ENCODE results near the gene FOXP3.

DNA sequence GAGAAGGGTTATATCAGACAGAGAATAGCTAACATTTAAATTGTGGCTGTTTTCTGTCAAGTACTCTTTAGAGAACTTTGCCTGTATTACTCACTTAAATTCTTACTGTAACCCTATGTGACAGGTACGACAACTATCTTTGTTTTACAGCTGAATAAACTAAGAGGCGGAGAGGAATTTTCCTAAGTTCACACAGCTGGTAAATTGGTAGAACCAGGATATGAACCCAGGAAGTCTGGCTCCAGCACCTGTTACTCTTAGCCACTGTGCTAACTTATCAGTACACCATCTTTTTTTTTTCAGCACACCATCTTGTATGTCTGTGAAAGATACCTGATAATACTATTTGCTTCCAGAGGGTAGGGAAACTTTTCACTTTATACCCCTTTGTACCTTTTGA lies 62.5 kb downstream of the FOXP3 start:
- TF ChIP-seq, protein P1, sequence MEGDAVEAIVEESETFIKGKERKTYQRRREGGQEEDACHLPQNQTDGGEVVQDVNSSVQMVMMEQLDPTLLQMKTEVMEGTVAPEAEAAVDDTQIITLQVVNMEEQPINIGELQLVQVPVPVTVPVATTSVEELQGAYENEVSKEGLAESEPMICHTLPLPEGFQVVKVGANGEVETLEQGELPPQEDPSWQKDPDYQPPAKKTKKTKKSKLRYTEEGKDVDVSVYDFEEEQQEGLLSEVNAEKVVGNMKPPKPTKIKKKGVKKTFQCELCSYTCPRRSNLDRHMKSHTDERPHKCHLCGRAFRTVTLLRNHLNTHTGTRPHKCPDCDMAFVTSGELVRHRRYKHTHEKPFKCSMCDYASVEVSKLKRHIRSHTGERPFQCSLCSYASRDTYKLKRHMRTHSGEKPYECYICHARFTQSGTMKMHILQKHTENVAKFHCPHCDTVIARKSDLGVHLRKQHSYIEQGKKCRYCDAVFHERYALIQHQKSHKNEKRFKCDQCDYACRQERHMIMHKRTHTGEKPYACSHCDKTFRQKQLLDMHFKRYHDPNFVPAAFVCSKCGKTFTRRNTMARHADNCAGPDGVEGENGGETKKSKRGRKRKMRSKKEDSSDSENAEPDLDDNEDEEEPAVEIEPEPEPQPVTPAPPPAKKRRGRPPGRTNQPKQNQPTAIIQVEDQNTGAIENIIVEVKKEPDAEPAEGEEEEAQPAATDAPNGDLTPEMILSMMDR (IDR thresholded peaks at IDR 0.05), result no peak
- TF ChIP-seq SIN3A (IDR thresholded peaks at IDR 0.05; ENCODE audit: borderline replicate concordance, insufficient read depth, low read depth, low read length), result no peak
